Liver (tissue), 2 donors: Measurements from ENCODE around the gene ADAM30.
"Not testable (repeated sequence)": the region's sequence is repeated elsewhere in the genome, so short reads cannot be mapped to it uniquely, and the experiment has no call there.

Experiments used
- REST ChIP-seq: IDR thresholded peaks from 2 replicates; pipeline ENCODE4 v1.6.1; 2016; ENCODE audit warnings: antibody characterized with exemption, mild to moderate bottlenecking
- TF ChIP-seq, protein P1 (sequence below): fragments of 150-350 bp; IDR thresholded peaks from 2 replicates; pipeline ENCODE4 v1.5.1; 2017; ENCODE audit warnings: improper control_type of control experiment, low read depth, low read length; ENCODE audit not compliant: missing input control
- donor health status: healthy.

DNA sequence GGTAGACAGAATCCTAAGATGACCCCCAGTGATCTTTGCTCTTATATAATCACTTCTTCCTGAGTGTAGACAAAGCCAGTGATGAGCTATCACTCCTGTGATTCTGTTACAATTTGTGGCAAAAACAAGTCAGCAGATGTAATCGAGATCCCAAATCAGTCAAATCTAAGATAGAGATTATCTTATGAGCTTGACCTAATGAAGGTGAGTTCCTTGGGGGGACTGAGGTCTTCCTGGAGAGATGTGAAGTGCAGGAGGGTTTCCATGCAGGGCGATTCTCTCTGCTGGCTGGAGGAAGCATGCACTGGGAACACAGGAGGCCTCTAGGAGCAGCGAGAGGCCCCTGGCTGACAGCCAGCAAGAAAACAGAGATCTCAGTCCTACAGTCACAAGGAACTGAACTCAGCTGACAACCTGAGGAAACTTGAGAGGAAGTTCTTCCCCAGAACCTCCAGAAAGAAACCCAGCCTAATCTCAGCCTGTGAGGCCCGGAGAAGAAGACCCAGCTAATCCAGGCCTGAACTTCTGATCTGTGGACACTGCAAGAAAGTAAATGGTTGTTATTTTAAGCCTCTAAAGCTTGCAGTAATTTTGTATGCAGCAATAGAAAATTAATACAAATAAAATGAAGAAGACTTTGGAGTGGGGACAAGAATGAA lies 37.6 kb downstream of the ADAM30 start:
- TF ChIP-seq, protein P1, sequence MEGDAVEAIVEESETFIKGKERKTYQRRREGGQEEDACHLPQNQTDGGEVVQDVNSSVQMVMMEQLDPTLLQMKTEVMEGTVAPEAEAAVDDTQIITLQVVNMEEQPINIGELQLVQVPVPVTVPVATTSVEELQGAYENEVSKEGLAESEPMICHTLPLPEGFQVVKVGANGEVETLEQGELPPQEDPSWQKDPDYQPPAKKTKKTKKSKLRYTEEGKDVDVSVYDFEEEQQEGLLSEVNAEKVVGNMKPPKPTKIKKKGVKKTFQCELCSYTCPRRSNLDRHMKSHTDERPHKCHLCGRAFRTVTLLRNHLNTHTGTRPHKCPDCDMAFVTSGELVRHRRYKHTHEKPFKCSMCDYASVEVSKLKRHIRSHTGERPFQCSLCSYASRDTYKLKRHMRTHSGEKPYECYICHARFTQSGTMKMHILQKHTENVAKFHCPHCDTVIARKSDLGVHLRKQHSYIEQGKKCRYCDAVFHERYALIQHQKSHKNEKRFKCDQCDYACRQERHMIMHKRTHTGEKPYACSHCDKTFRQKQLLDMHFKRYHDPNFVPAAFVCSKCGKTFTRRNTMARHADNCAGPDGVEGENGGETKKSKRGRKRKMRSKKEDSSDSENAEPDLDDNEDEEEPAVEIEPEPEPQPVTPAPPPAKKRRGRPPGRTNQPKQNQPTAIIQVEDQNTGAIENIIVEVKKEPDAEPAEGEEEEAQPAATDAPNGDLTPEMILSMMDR = not testable (repeated sequence)
- TF ChIP-seq REST = not testable (repeated sequence)
